Measurements from ENCODE around the gene TNIK. TPM values are rescaled to one million over a fixed set of nuclear protein-coding genes. Genes with fewer than 3 reads are reported as not detected.

TNIK gene
- total RNA-seq, 1 donor from 2014 or later, result 1.1 TPM

DNA sequence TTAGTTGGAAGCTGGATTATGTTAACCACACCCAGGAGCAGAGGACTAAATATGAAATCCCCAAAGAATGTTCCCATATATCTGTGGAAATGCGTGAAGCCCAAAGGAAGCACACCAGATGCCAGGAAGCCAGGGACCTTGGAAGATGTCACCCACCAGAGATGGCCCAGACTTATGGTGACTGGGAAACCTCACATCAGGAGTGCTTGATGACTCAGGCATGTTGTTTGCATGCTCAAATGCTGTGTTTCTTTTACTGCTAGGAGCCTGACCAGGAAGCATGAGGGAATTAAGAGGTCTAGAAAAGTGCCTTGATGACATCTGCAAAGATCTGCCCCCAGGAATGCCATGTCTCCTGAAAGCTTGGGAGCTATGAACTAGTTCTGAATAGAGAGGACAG is 324.7 kb downstream of the TNIK start:
- H3K27me3 ChIP-seq (ENCODE audit: control insufficient read depth, insufficient read depth, low read length), result no peaks in the 10 kb centered on the region
- TF ChIP-seq, protein P1, sequence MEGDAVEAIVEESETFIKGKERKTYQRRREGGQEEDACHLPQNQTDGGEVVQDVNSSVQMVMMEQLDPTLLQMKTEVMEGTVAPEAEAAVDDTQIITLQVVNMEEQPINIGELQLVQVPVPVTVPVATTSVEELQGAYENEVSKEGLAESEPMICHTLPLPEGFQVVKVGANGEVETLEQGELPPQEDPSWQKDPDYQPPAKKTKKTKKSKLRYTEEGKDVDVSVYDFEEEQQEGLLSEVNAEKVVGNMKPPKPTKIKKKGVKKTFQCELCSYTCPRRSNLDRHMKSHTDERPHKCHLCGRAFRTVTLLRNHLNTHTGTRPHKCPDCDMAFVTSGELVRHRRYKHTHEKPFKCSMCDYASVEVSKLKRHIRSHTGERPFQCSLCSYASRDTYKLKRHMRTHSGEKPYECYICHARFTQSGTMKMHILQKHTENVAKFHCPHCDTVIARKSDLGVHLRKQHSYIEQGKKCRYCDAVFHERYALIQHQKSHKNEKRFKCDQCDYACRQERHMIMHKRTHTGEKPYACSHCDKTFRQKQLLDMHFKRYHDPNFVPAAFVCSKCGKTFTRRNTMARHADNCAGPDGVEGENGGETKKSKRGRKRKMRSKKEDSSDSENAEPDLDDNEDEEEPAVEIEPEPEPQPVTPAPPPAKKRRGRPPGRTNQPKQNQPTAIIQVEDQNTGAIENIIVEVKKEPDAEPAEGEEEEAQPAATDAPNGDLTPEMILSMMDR (IDR thresholded peaks at IDR 0.05; ENCODE audit: insufficient read depth, low read length, severe bottlenecking), result no peak
- DNase-seq (ENCODE audit: low read depth), result peak; percentile 29
- no peaks in the 10 kb centered on the region for H3K36me3 ChIP-seq (ENCODE audit: control insufficient read depth, insufficient read depth, low read length)
- no peak for FAIRE-seq
- no peak overlapping the region for H3K4me3 ChIP-seq (ENCODE audit: low read depth, low read length)

DNA sequence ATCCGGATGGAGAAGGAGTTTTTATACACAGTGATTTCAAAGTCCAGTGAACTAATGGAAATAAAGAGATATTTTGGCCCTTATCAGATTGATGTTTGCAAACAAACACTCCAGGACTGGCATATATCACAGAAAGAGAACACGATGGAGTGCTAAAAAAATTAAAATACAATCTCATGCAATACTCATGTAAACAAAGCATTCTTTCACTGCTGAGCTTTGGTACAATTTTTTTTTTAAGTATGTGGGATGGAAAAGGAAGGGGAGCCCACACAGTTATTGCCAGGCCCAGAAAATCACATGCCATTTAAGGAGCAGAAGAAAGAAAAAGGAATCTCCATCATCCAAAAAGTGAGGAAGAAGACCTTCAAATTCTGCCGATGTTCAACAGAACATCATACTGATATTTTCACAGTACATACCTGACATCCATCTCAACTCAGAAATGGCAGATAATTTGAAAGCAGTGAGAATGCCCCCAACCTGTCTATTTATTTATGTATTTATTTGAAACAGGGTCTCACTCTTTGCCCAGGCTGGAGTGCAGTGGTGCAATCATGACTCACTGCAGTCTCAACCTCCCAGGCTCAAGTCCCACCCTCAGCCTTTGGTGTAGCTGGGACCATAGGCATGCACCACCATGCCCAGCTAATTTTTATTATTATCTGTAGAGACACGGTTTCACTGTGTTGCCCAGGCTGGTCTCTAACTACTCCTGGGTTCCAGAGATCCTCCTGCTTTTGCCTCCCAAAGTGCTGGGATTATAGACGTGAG is 326.2 kb downstream of the TNIK start:
- no peak for FAIRE-seq
- TF ChIP-seq, protein P1 (IDR thresholded peaks at IDR 0.05; ENCODE audit: insufficient read depth, low read length, severe bottlenecking), result no peak

DNA sequence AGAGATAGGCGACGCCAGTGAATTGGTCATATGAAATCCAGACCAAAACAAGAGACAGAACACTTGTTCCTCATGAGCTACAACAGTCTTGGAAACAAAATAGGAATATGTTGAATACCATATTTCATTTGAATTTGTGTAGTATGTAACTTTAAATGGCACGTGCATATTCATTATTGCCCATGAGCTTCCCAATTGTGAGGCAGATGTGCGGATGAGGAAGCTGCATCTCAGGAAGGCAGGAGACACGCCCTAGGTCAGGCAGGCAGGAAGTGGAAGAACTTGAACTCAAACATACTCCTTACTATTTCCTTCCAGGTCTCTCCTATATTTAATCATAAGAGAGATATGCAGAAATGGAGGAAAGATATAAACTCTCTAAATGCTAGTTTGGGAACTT is 326.9 kb downstream of the TNIK start:
- Histone ChIP-seq H3K27me3 (ENCODE audit: control insufficient read depth, insufficient read depth, low read length) (no peaks in the 10 kb centered on the region), H3K4me3 (ENCODE audit: low read depth, low read length) (no peak overlapping the region), H3K36me3 (ENCODE audit: control insufficient read depth, insufficient read depth, low read length) (no peaks in the 10 kb centered on the region)
- TF ChIP-seq, protein P1 (IDR thresholded peaks at IDR 0.05; ENCODE audit: insufficient read depth, low read length, severe bottlenecking), result no peak
- DNase-seq (ENCODE audit: low read depth) (peak; percentile 4), FAIRE-seq (no peak)

More for the DNA sequence above, 326.2 kb downstream of the TNIK start:
- H3K4me3 ChIP-seq (ENCODE audit: low read depth, low read length), result no peak overlapping the region
- peak; percentile 45 for DNase-seq (ENCODE audit: low read depth)
- H3K27me3 ChIP-seq (ENCODE audit: control insufficient read depth, insufficient read depth, low read length), result no peaks in the 10 kb centered on the region
- H3K36me3 ChIP-seq (ENCODE audit: control insufficient read depth, insufficient read depth, low read length), result no peaks in the 10 kb centered on the region

DNA sequence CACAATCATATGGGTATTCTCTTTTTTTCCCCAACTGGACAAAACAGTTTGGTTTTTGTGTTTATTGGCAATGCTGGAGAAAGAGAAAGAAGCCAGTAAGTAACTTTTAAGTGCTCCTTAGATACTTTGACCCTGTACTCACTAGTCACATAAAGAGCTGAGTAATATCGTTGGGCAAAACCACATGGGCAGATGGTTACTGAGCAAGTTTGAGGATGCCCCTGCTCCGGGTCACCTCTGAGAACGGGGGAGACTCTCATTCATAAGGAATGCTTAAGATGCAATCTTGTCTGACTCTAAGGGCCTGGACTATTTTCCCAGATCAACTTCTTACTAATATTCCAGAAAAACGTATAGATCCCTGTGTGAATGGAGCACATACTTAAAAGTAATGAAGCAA is 327.3 kb downstream of the TNIK start:
- Histone ChIP-seq H3K27me3 (ENCODE audit: control insufficient read depth, insufficient read depth, low read length) (no peaks in the 10 kb centered on the region), H3K36me3 (ENCODE audit: control insufficient read depth, insufficient read depth, low read length) (no peaks in the 10 kb centered on the region), H3K4me3 (ENCODE audit: low read depth, low read length) (no peak overlapping the region)
- TF ChIP-seq, protein P1 (IDR thresholded peaks at IDR 0.05; ENCODE audit: insufficient read depth, low read length, severe bottlenecking), result no peak
- DNase-seq (ENCODE audit: low read depth) (peak; percentile 66), FAIRE-seq (no peak)

DNA sequence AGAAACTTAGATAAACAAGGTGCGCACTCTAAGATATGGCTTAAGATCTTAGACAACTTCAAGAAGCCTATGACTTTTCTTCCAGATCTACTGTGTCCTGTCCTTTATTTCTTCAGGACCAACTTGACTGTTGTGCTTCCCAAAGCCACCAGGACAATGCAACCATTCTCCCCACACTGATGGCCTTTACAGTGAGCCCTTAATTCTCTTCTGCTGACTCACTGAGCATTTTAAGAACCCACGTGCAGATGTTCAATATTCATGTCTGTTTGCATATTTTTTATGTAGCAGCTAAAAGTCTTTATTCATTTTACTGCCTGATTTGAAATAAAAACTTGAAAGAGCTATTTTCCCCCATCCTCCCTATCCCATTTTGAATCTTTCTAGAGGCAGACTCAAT is 330.4 kb downstream of the TNIK start:
- DNase-seq (ENCODE audit: low read depth), result no peak
- H3K27me3 ChIP-seq (ENCODE audit: control insufficient read depth, insufficient read depth, low read length), result no peaks in the 10 kb centered on the region
- no peak for FAIRE-seq
- H3K4me3 ChIP-seq (ENCODE audit: low read depth, low read length), result no peak overlapping the region
- H3K36me3 ChIP-seq (ENCODE audit: control insufficient read depth, insufficient read depth, low read length), result no peaks in the 10 kb centered on the region
- TF ChIP-seq, protein P1 (IDR thresholded peaks at IDR 0.05; ENCODE audit: insufficient read depth, low read length, severe bottlenecking), result no peak

DNA sequence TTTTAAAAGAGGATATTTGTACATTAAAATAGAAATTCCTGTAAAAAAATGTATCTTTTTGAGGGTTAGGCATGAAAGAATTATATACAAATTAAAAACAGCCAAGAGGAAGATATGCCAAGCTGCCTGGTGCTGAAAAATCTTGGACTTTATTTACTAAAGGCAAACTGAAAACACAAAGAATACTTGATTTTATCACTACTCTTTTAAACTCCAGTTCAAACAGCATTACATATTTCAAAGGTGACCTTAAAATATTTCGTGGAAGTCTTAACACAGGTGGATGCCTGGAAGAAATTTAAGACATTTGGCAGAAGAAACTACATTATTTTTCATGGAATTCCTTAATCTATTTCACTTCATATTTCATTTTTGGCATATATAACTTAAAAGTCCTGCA is 332.6 kb downstream of the TNIK start:
- TF ChIP-seq, protein P1 (IDR thresholded peaks at IDR 0.05; ENCODE audit: insufficient read depth, low read length, severe bottlenecking), result no peak
- FAIRE-seq (no peak), DNase-seq (ENCODE audit: low read depth) (no peak)
- Histone ChIP-seq H3K36me3 (ENCODE audit: control insufficient read depth, insufficient read depth, low read length) (no peaks in the 10 kb centered on the region), H3K27me3 (ENCODE audit: control insufficient read depth, insufficient read depth, low read length) (no peaks in the 10 kb centered on the region), H3K4me3 (ENCODE audit: low read depth, low read length) (no peak overlapping the region)
